ENCODE measurements around the gene PFN2. TPM values are rescaled to one million over a fixed set of nuclear protein-coding genes. Genes with fewer than 3 reads are reported as not detected.
A peak's percentile ranks its signal among the peaks of the same experiment; 100 is the strongest.

PFN2 gene
- total and polyA plus RNA-seq, 2 donors (not counting 1 experiment from before 2014, with no cell fraction given): 343 to 627 TPM

DNA sequence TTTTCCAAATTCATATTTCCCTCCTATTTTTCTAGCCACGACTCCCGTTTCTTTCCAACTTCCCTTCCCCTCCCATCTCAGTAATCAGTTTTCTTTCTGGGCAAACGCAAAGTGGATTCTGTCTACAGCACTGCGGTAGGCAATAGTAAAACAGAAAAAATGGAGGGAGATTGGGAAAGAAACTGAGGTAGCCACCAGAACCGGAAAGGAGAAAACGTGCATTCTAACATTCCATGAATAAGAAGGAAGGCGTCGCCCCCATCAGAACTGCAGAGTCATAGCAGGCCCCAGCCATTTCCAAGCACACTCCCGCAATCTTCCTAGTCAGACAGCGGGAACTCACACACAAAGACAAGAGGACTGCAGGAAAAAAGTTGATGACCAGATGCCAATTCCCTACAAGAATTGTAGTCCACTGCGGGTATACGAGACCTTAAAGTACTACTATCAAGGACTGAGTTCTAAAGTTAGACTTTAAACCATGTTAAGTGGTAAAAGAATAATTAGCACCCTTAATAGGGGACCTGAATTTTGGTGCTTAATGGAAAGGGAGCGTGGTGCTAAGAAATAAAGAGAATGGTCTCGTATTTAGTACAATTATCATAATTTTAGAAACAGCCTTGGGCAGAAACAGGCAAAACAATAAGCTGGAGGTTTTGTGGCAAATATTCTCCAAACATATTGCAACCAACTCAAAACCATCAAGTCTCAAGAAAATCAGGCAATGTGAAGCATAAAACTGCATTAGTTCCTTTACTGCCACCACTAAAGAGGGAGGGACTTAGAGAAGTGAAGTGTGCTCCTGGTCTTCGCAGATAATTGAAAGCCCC lies 1.4 kb downstream of the PFN2 start:
- Histone ChIP-seq H2AFZ (ENCODE audit: low read length) (no peak overlapping the region), H3K9me3 (ENCODE audit: control insufficient read depth, insufficient read depth, low read depth, low read length) (no peaks in the 10 kb centered on the region), H4K20me1 (ENCODE audit: control insufficient read depth, extremely low read depth, insufficient read depth, low read length) (no peaks in the 10 kb centered on the region), H3K4me1 (ENCODE audit: control insufficient read depth, extremely low read depth, insufficient read depth, low read length) (peaks cover 12% of the 10 kb centered on the region), H3K27me3 (ENCODE audit: control insufficient read depth, insufficient read depth, low read length) (no peaks in the 10 kb centered on the region), H3K36me3 (ENCODE audit: control insufficient read depth, insufficient read depth, low read length) (peaks cover 3% of the 10 kb centered on the region), H3K9ac (ENCODE audit: insufficient read depth, low read length) (peak overlapping the region; percentile 88), H3K27ac (ENCODE audit: insufficient read depth, low read length) (peak overlapping the region; percentile 81), H3K79me2 (ENCODE audit: control insufficient read depth, insufficient read depth, low read length) (peaks cover 75% of the 10 kb centered on the region), H3K4me3 (replicated peaks in 1 of 4; ENCODE audit: control extremely low read depth in 1 of 4, insufficient read depth in 1 of 4, low read depth in 3 of 4, low read length in 4 of 4) (peak overlapping the region; percentile 73 to 87 (median 81)), H3K4me2 (ENCODE audit: extremely low read depth, insufficient read depth, low read length) (peak overlapping the region; percentile 84)
- TF ChIP-seq, protein P1, sequence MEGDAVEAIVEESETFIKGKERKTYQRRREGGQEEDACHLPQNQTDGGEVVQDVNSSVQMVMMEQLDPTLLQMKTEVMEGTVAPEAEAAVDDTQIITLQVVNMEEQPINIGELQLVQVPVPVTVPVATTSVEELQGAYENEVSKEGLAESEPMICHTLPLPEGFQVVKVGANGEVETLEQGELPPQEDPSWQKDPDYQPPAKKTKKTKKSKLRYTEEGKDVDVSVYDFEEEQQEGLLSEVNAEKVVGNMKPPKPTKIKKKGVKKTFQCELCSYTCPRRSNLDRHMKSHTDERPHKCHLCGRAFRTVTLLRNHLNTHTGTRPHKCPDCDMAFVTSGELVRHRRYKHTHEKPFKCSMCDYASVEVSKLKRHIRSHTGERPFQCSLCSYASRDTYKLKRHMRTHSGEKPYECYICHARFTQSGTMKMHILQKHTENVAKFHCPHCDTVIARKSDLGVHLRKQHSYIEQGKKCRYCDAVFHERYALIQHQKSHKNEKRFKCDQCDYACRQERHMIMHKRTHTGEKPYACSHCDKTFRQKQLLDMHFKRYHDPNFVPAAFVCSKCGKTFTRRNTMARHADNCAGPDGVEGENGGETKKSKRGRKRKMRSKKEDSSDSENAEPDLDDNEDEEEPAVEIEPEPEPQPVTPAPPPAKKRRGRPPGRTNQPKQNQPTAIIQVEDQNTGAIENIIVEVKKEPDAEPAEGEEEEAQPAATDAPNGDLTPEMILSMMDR (conservative IDR thresholded peaks at IDR 0.05 in 1 of 2, IDR thresholded peaks at IDR 0.05 in 1 of 2; ENCODE audit: low read depth in 1 of 2, low read length in 2 of 2): peak in 1 of 2 donors; percentile 25
- no peak for TF ChIP-seq EZH2 (IDR thresholded peaks at IDR 0.05; ENCODE audit: low read length, missing control alignments)
- DNase-seq (ENCODE audit: low read depth in 2 of 2): peak; percentile 86 to 90

DNA sequence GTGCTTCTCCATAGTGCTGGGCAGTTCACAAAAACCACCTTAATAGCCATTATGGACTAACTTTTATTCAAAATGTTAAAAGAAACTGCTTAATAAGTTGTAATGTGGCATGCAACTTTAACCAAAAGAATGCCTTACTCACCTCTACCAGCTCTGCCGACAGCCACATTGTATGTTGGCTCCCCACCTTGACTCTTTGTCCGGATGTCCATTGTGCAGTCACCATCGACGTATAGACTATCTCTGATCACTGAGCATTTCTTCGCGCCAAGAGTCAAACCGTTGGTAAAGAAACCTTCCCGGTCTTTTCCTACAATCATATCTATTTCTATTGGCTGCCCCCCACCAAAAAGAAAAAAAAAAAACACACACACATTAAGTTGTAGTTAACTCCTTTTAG lies 2.5 kb downstream of the PFN2 start:
- DNase-seq (ENCODE audit: low read depth in 2 of 2): peak; percentile 15 to 76
- Histone ChIP-seq H3K9me3 (ENCODE audit: control insufficient read depth, insufficient read depth, low read depth, low read length) (no peaks in the 10 kb centered on the region), H3K4me3 (replicated peaks in 1 of 4; ENCODE audit: control extremely low read depth in 1 of 4, insufficient read depth in 1 of 4, low read depth in 3 of 4, low read length in 4 of 4) (peak overlapping the region; percentile 73 to 87 (median 81)), H3K27ac (ENCODE audit: insufficient read depth, low read length) (peak overlapping the region; percentile 81), H3K4me2 (ENCODE audit: extremely low read depth, insufficient read depth, low read length) (peak overlapping the region; percentile 84), H2AFZ (ENCODE audit: low read length) (no peak overlapping the region), H3K4me1 (ENCODE audit: control insufficient read depth, extremely low read depth, insufficient read depth, low read length) (peaks cover 16% of the 10 kb centered on the region), H4K20me1 (ENCODE audit: control insufficient read depth, extremely low read depth, insufficient read depth, low read length) (no peaks in the 10 kb centered on the region), H3K27me3 (ENCODE audit: control insufficient read depth, insufficient read depth, low read length) (no peaks in the 10 kb centered on the region), H3K9ac (ENCODE audit: insufficient read depth, low read length) (peak overlapping the region; percentile 88), H3K79me2 (ENCODE audit: control insufficient read depth, insufficient read depth, low read length) (peaks cover 86% of the 10 kb centered on the region), H3K36me3 (ENCODE audit: control insufficient read depth, insufficient read depth, low read length) (peaks cover 3% of the 10 kb centered on the region)
- no peak for TF ChIP-seq EZH2 (IDR thresholded peaks at IDR 0.05; ENCODE audit: low read length, missing control alignments)
- TF ChIP-seq, protein P1 (conservative IDR thresholded peaks at IDR 0.05 in 1 of 2, IDR thresholded peaks at IDR 0.05 in 1 of 2; ENCODE audit: low read depth in 1 of 2, low read length in 2 of 2): no peak

DNA sequence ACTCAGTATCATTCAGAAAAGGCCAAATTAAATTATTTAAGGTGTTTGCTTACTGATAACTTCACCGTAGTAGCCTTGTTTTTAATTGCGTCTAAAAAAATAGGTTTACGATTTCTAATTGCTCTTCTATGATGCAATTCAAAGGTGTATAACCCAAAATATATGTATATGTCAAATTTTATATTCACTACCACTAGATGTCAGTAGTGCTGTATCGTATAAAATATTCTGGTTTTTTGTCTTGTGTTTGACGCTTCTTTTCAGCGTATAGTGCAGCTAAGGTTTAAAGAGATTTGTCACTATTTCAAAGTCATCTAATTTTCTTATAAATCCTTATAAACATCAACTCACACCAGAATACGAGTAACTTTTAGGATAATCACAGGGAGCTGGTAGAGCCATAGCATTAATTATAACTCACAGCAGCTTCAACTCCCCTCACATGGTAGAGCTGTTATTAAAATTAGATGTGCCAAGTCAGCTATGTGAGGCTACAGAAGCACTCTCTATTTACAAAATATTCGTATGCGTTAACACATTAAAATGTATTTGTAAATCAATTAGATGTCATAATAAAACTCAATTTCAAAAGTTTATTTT lies 3.5 kb downstream of the PFN2 start:
- TF ChIP-seq EZH2 (IDR thresholded peaks at IDR 0.05; ENCODE audit: low read length, missing control alignments): no peak
- TF ChIP-seq, protein P1 (conservative IDR thresholded peaks at IDR 0.05 in 1 of 2, IDR thresholded peaks at IDR 0.05 in 1 of 2; ENCODE audit: low read depth in 1 of 2, low read length in 2 of 2): peak; percentile 7 to 36
- peak; percentile 45 to 77 for DNase-seq (ENCODE audit: low read depth in 2 of 2)
- H3K36me3 ChIP-seq (ENCODE audit: control insufficient read depth, insufficient read depth, low read length): peaks cover 3% of the 10 kb centered on the region

More for the DNA sequence above, 3.5 kb downstream of the PFN2 start:
- Histone ChIP-seq H3K4me1 (ENCODE audit: control insufficient read depth, extremely low read depth, insufficient read depth, low read length) (peaks cover 16% of the 10 kb centered on the region), H3K4me3 (replicated peaks in 1 of 4; ENCODE audit: control extremely low read depth in 1 of 4, insufficient read depth in 1 of 4, low read depth in 3 of 4, low read length in 4 of 4) (peak overlapping the region; percentile 73 to 87 (median 81)), H3K9me3 (ENCODE audit: control insufficient read depth, insufficient read depth, low read depth, low read length) (no peaks in the 10 kb centered on the region), H3K27ac (ENCODE audit: insufficient read depth, low read length) (no peak overlapping the region), H3K9ac (ENCODE audit: insufficient read depth, low read length) (no peak overlapping the region), H3K79me2 (ENCODE audit: control insufficient read depth, insufficient read depth, low read length) (peaks cover 90% of the 10 kb centered on the region), H3K4me2 (ENCODE audit: extremely low read depth, insufficient read depth, low read length) (peak overlapping the region; percentile 84), H3K27me3 (ENCODE audit: control insufficient read depth, insufficient read depth, low read length) (no peaks in the 10 kb centered on the region), H4K20me1 (ENCODE audit: control insufficient read depth, extremely low read depth, insufficient read depth, low read length) (no peaks in the 10 kb centered on the region), H2AFZ (ENCODE audit: low read length) (no peak overlapping the region)

Data from fibroblast of lung (primary cell).